HG02571 (cell line): ENCODE results near the gene ADAMTS17.

ENCODE experiments used
- ATAC-seq: cut with Tn5 transposase; IDR thresholded peaks from one replicate; pipeline ENCODE4 v1.9.1; 2021; ENCODE audit warnings: mild to moderate bottlenecking, moderate library complexity; ENCODE audit not compliant: unreplicated experiment

Gene ADAMTS17

GRCh38 chr15:100005715-100006114 is 336.1 kb downstream of the ADAMTS17 start:
- ATAC-seq = no peak

- no peak for ATAC-seq
Observed at GRCh38 chr15:100005013-100005412, 336.8 kb downstream of the ADAMTS17 start.

- ATAC-seq = no peak
Observed at GRCh38 chr15:100002787-100003536, 338.8 kb downstream of the ADAMTS17 start.

GRCh38 chr15:100002086-100002620 is 339.6 kb downstream of the ADAMTS17 start:
- no peak for ATAC-seq

GRCh38 chr15:100001405-100001804 is 340.4 kb downstream of the ADAMTS17 start:
- ATAC-seq = no peak

- ATAC-seq = no peak
Observed at GRCh38 chr15:99999282-100000070, 342.3 kb downstream of the ADAMTS17 start.

- ATAC-seq = no peak
Observed at GRCh38 chr15:99998661-99999101, 343.1 kb downstream of the ADAMTS17 start.

- no peak for ATAC-seq
Observed at GRCh38 chr15:99997112-99997651, 344.6 kb downstream of the ADAMTS17 start.

GRCh38 chr15:99996660-99997059 is 345.1 kb downstream of the ADAMTS17 start:
- no peak for ATAC-seq

- ATAC-seq = no peak
Observed at GRCh38 chr15:99995543-99995942, 346.2 kb downstream of the ADAMTS17 start.

- no peak for ATAC-seq
Observed at GRCh38 chr15:99994849-99995248, 346.9 kb downstream of the ADAMTS17 start.

GRCh38 chr15:99993681-99994131 is 348.1 kb downstream of the ADAMTS17 start:
- ATAC-seq = no peak

GRCh38 chr15:99993262-99993661 is 348.5 kb downstream of the ADAMTS17 start:
- ATAC-seq = no peak

- no peak for ATAC-seq
Observed at GRCh38 chr15:99992611-99993231, 349.1 kb downstream of the ADAMTS17 start.

GRCh38 chr15:99989095-99989494 is 352.7 kb downstream of the ADAMTS17 start:
- no peak for ATAC-seq

- ATAC-seq = no peak
Observed at GRCh38 chr15:99987701-99988100, 354.1 kb downstream of the ADAMTS17 start.

GRCh38 chr15:99987119-99987506 is 354.7 kb downstream of the ADAMTS17 start:
- no peak for ATAC-seq

- ATAC-seq = no peak
Observed at GRCh38 chr15:99986297-99987118, 355.3 kb downstream of the ADAMTS17 start.

GRCh38 chr15:99985878-99986277 is 355.9 kb downstream of the ADAMTS17 start:
- ATAC-seq = no peak
